ENCODE results near the gene CEPT1. TPM values are rescaled to one million over a fixed set of nuclear protein-coding genes. Genes with fewer than 3 reads are reported as not detected.

The CEPT1 gene
- polyA plus RNA-seq, 1 donor = 25.8 TPM

DNA sequence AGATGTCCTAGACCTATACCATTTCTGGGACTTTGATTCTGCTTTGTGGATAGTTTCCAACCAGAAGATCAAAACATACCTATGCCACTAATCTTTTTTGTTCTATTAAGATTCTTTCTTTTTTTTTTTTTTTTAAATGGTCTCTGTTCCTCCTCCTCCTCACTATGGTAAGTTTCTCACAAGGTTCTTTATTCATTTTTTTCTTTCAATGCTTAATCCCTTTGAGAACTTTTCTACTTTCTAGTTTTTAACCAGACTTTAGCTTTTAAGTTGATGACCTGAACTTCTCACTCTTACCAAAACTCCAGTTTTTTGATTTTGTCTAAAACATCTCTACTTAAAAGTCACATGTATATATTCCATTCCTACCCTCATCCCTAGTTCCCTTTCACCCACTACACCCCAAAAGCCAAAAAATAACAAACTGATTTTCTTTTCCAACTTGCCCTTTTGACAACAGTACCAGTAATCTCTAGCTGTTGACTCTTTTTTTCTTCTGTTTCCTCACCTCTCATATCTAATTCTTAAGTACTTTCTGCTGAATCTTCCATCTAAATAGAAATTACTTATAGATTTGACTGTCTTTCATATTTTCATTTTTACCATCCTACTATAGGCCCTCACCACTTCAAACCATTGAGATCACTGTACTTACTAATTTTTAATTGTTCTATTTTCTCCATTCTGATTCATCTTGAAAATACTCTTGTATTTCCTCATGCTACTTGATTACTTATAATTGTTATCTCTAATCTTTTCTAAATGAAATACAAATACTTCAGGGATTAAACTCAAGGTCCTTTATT, 6.1 kb downstream of the CEPT1 start:
- no peak for DNase-seq (ENCODE audit: low read depth)

DNA sequence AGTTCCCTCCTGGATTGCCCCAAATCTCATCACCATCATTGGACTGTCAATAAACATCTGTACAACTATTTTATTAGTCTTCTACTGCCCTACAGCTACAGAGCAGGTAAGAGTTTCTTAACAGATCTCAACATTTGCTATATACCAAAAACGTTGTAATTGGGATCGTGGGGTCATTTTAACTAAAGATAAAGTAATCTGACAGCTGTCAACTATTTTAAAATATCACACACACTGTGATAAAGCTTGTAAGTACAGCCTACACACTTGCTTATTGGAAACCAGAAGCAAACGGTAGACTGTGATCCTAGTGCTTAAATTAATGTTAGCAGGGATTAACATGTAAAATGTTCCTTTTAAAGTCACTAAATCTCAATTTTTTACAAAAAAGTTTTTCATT, 7.9 kb downstream of the CEPT1 start:
- no peak for DNase-seq (ENCODE audit: low read depth)

DNA sequence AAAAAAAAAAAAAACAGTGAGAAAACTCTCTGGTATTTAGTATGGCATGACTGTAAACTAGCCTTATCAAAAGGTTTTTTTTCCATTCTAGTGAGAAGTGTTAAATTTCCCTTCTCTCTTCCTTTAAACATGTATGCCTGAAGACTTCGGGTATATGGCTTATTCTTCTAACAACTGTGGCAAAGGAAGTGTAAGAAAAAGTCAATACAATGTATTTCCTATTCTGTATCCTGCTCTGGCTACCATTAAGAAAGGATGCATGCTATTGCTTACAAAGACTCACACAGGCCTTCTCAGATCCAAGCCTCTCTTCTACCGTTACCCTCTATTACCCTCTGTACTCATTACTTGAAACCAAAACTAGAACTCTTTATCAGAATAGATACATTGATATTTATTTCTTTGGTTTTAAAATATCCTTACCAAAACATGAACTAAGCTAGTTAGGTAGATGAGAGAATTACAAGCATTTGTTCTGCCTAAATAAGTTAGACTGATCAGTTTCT, 8.4 kb downstream of the CEPT1 start:
- no peak for DNase-seq (ENCODE audit: low read depth)

DNA sequence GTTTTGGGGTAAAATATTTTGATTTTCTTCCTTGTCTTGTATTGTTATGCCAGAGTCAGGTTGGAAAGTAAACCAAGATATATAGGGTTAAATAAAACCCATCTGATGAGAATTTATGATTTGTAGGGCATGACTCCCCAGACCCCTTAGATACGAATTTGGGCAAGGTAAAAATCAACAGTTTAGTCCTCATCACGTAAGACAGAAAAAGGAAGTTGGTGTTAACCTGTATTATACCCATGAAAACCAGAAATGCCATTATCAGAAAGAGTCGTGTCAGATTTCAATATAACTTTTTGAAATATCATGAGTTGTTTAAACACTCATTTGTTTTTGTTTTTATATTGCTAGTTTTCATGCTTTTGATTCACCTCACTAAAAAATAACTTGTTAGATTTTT, 11.8 kb downstream of the CEPT1 start:
- DNase-seq (ENCODE audit: low read depth) = no peak

DNA sequence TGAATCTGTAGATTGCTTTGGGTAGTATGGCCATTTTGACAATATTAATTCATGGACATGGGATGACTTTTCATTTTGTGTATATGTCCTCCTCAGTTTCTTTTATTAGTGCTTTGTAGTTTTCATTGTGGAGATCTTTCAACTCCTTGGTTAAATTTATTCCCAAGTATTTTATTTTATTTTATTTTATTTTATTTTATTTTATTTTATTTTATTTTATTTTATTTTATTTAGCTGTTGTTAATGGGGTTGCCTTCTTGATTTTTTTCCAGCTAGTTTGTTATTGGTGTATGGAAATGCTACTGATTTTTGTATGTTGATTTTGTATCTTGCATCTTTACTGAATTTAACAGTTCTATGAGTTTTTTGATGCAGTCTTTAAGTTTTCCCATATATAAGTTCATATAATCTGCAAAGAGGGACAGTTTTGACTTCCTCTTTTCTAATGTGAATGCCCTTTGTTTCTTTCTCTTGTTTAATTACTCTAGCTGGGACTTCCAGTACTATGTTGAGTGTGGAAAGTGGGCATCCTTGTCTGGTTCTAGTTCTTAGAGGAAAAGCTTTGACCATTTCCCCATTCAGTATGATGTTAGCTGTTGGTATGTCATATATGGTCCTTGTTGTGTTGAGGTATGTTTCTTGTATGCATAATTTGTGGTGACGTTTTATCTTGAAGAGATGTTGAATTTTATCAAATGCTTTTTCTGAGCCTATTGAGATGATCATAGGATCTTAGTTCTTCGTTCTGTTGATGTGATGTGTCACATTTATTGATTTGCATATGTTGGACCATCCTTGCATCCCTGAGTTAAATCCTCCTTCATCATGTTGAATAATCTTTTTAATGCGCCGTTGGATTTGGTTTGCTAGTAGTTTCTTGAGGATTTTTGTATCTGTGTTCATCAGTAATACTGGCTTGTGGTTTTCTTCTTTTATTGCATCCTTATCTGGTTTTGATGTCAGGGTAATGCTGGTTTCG, 14.3 kb downstream of the CEPT1 start:
- DNase-seq (ENCODE audit: low read depth) = no peak

DNA sequence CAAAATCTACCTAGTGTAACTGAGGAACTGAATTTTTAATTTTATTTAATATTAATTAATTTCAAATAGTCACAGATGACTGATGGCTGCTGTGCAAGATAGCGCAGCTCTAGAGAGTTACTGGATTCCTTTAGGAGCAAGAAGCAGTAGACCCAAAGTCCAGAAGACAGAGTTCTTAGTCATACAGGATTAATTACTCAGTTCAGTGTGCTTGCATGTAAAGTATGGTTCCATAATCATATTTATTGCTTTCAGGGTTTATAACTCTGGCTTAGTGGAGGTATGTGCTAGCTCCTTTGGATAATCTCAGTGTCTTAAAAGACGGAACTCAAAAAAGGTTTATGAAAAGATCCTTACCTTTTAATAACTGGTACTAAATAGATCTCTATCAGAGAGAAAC, 17.4 kb downstream of the CEPT1 start:
- DNase-seq (ENCODE audit: low read depth) = no peak

DNA sequence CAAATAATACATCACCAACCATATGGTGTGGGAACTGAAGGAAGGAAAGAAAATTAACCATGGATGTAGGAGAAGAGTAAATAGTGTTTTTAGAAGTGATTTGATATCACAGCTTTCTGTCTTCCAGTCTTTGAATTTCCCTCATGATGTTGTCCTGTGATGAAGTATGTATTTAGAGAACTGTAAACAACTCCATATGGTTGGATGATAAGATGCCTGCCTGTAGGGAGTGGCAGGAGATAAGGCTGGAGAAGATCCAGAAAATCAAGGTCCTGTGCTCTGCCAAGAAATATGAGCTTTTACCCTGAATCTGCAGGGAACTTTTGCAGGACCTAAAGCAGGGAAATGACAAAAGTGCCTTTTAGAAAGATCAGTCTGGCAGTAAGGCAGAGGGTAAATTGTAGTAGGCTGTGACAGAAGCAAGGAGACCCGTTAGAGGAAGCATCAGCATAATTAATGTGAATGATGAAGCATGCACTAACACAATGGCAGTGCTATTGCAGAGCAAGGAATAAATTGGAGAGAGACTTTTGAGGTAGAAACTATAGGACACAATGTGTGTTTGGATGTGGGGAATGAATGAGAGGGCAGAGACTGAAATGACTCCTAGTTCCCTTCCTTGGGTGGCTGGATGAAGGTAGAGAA, 21.9 kb downstream of the CEPT1 start:
- no peak for DNase-seq (ENCODE audit: low read depth)

DNA sequence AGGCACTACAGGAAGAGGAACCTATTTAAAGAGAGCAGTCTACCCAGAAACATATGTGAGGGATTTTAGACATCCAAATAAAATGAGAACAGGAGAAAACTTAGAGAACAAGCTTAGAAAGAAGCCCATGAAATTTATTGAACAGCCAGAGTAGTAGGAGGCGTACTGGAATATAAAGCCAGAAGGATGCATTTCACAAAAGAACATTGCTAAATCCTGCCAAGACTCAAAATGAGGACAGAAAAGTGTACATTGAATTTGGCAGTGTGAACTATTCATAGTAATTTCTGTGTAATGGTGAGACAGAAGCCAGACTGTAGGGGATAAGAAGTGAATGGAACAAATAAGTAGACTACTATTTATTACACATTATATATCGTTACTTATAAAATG, 22.5 kb downstream of the CEPT1 start:
- DNase-seq (ENCODE audit: low read depth) = no peak

DNA sequence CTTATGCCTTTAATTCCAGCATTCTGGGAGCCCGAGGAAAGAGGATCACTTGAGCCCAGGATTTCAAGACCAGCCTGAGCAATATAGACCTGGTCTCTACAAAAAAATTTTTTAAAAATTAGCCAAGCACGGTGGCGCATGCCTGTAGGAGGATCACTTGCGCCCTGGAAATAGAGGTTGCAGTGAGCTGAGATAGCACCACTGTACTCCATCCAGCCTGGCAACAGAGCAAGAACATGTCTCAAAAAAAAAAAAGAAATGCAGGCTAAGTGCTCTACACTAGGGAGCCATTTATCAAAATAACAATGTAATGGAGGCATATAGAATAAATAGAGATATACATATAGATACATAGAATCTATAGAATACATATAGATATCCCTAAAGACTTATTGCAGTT, 23.3 kb downstream of the CEPT1 start:
- no peak for DNase-seq (ENCODE audit: low read depth)

DNA sequence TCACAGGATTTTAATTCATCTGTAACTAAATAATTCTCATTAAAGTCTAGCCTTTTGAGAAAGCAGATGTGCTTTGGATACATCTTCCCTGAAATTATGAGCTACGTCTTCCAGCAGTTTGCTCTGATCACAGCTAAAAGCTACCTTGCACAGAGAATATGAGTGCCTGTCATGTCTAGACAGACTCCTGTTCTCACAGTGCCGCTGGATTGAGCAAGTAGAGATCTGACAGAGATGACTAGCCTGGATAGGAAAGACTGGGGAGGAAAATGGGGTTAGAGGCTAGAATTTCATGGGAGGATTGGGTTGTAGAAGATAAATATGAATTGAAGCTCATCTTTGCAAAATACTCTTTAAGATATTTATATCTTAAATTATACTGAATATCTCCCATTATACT, 24.1 kb downstream of the CEPT1 start:
- DNase-seq (ENCODE audit: low read depth) = no peak

DNA sequence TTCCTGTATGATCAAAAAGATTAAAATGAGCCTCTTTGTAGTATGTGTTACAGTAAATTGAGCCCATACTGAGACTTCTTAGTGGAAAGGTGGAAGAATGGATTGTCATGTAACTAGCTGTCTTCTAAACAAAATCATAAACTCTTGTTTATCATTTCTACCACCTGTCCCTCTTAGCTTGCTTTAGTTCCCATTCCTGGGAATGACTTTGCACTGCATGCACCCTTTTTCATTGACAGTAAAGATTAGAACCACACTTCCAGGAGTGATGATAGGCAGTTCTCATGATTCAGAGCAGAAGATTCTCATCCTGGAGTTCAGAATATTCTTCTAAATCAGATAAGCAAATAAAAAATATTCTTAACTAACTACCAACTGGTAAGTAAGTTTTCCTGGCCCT, 32.4 kb downstream of the CEPT1 start:
- no peak for DNase-seq (ENCODE audit: low read depth)

DNA sequence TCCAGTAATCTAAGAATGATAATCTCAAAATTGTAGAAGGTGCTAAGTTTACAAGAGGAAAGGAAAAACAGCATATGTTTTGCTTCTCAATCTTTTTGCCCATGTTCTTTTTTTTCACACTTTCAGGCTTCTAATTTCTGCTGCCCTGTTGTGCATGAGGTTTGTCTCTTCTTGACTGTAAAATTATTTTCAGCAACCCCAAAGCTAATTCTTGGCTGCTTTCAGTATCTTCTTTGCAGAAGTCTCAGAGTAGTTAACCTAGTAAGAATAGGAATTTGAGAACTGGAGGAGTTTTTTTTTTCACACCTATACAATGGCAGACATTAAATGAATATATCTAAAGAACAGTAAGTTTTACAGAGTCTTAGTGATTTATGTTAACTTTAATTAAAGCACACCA, 34.0 kb downstream of the CEPT1 start:
- no peak for DNase-seq (ENCODE audit: low read depth)

DNA sequence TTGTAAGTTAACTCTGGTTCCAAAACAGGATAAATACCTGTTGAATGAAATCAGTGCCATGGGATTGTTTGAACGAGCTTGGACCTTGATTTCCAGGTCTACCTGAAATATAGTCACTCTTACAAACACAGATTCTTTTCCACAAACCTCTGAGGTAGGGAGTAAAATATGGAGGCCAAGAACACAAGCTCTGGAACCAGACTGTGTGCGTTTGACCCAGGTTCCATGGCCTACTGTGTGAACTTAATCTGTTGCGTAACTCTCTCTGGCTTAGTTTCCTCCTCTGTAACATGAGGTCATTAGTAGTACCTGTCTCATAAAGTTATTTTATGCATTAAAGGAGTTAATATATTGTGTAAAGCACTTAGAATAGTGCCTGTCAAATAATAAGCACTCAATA, 35.3 kb downstream of the CEPT1 start:
- DNase-seq (ENCODE audit: low read depth) = no peak

DNA sequence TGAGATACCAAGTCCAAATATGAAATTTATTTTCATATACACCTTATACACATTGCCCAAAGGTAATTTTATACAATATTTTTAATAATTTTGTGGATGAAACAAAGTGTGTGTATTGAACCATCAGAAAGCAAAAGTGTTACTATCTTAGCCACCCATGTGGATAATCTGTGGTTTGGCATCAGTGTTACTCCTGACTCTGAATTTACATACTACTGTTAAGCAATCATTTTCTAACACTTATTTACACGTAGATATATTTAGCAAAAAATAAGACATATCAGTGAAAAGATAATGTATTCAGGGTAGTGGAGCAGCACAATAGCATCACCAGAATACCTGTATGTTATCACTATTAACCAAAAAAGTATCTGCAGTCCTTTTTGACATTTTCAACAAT, 36.7 kb downstream of the CEPT1 start:
- DNase-seq (ENCODE audit: low read depth) = no peak

DNA sequence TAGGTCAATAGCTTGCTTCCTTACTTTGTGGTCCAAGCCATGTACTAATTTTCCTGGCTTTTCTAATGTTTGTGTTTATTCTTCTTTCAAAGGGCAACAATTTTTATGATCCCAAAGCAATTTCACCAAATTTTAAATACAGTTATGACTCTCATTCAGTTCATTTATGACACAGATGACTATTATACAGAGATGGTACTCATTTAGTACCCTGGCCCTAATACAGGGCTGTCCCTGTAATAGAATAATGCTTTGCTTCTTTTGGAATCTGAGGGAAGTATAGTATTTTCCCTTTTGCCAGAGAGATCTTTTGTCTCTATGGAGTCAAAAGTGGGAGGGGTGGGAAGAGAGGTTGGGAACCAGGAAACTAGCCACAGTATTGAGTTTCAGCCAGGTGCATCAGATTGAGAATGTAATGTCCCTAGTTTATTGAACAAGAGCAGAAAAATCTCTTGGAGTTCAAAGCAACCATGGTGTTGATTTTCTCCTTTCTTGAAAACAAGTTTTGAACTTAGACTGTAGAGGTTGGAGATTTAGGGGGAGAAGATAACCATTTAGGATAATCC, 40.0 kb downstream of the CEPT1 start:
- DNase-seq (ENCODE audit: low read depth) = no peak

DNA sequence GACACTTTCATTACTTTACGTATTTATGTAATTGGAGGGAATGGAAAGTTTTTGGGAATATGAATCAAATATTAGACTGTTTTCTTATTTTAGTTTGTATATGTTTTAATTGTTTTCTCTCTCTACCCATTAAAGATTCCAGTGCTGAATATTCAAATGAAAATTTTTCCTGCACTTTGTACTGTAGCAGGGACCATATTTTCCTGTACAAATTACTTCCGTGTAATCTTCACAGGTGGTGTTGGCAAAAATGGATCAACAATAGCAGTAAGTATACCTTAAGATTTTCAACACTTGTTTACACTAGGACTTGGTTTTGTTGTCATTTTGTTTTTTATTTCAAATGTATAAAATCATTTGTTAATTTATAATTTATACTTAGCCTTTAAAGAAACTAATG, 42.0 kb downstream of the CEPT1 start:
- DNase-seq (ENCODE audit: low read depth) = no peak

DNA sequence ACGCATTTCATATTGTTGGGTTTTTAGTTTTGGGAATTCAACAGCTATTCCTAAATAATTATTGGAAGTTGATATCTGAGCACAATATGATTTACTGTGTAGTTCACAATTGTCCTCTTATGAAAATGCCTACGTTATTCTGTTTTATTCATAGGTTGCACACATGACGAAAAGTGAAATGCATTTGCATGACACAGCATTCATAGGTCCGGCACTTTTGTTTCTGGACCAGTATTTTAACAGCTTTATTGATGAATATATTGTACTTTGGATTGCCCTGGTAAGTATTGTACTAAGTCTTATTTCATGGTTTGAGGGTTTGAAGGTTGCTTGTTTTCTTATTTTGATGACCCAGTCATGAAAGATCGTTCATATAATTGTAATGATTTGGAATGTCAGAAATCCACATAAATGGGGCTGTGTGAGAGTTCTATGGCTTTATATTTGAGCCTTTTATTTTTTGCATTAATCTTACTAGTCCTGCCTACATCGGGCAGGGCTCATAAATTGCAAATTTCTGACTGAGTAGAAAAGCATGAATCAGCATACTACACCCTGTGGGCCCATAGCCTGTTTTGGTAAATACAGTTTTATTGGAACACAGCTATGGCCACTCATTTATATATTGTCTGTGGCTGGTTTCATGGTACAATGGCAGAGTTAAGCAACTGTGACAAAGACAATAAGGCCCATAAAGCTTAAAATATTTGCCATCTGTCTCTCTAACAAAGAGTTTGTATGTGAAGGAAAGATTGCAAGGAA, 43.5 kb downstream of the CEPT1 start:
- DNase-seq (ENCODE audit: low read depth) = no peak

DNA sequence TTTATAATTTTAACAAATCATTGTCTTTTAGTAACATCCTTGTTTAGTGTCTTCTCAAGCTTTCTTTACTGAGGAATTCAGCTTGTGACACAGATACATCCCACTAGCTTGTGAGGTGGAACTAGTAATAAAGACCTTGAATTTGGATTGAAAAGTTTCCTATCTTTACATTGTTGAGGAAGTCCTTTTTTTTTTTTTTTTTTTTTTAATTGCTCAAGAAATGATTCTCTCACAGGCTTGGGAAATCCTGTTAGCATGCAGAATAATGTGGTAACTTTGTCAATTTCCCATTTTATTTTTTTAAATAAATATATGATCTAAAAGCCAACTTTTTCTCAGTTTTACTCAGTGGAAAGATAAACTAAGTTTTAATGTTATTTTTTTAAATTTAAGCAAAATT, 44.6 kb downstream of the CEPT1 start:
- no peak for DNase-seq (ENCODE audit: low read depth)

DNA sequence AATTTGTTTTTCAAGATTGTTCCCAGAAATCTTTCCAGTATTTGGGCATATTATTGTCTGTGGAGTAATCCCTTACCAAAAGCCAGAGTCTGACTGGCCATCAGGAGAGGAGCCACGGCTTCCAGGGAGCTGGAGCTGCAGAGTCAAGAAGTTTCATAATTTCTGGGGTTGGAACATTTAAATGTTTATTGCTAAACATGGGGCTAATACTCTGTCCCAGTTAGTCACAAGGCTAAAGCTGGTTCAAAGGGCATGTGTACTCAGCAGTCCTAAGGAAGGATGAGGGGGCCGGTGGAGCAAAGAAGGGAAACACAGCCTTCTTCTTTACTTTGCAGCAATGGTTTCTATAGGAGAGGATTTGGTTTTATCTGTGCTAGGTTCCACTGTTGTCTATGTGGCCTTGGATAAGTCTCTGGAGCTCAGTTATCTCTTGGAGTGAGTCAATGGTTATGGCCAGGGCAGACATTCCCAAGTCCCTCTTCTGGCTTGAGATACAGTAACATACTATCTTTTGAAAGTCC, 51.0 kb downstream of the CEPT1 start:
- no peak for DNase-seq (ENCODE audit: low read depth)

DNA sequence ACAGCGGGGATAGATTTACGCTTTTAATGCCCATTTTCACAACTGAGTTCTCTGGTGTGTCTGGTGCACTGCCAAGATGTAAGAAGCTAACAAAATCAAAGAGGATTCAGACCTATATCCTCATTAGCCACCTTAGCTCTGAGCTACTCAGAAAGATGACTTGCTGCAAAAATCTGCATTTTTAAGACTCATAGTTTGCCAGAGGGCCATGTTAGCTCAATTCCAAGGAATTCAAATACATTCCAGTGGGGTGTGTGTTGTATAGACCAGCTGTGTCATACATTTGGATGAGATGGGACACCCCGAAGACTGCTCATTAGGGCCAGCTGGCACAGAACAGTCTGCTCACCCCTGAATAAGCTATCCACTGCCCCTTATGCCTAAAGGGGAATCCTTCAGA, 51.5 kb downstream of the CEPT1 start:
- no peak for DNase-seq (ENCODE audit: low read depth)

DNA sequence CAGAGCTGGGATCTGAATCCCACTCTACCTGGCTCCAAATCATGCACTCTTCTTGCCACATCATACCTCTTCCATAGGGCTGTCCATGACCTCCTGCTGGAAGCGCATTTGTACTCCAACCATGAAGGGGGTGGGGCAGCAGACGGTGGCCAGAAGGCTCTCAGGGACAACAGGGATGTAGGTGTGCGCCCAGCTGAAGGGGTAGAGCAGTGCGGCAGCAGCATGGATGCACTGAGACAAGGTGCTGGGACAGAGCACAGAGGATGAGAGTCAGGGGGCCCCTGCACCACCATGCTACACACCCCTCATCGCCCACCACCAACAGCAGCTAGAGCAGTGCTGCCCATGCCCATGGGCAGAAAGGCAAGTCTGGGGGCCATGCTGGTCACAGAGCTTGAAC, 52.1 kb downstream of the CEPT1 start:
- DNase-seq (ENCODE audit: low read depth) = no peak
